Loucy (cell line): Measurements from ENCODE around the gene NOD1.

Experiments
- H2AFZ ChIP-seq: fragments of 200-600 bp; sonication (generic); 2 replicates; pipeline ENCODE4 v1.6.0; 2016; ENCODE audit warnings: antibody characterized with exemption, mild to moderate bottlenecking, low read length, moderate library complexity
- H3F3A ChIP-seq: fragments of 200-600 bp; 2 replicates; pipeline ENCODE4 v1.6.0; 2016; ENCODE audit warnings: antibody characterized with exemption, low read depth, mild to moderate bottlenecking
- H3K27me3 ChIP-seq: fragments of 200-600 bp; sonication (generic); 2 replicates; pipeline ENCODE4 v1.6.1; 2014; ENCODE audit warnings: low read length, mild to moderate bottlenecking; ENCODE audit not compliant: insufficient read depth, poor library complexity, severe bottlenecking
- H3K36me3 ChIP-seq: fragments of 200-600 bp; sonication (generic); 2 replicates; pipeline ENCODE4 v1.6.1; 2016; ENCODE audit warnings: low read length; ENCODE audit not compliant: insufficient read depth
- H3K4me1 ChIP-seq: fragments of 200-600 bp; sonication (generic); 2 replicates; pipeline ENCODE4 v1.5.1; 2014; ENCODE audit warnings: low read length, mild to moderate bottlenecking; ENCODE audit not compliant: insufficient read depth, poor library complexity, severe bottlenecking
- H3K4me2 ChIP-seq: fragments of 200-600 bp; sonication (generic); 2 replicates; pipeline ENCODE4 v1.6.0; 2014; ENCODE audit warnings: antibody characterized with exemption, low read length, low read depth, mild to moderate bottlenecking; ENCODE audit not compliant: poor library complexity, severe bottlenecking
- H3K4me3 ChIP-seq: fragments of 200-600 bp; sonication (generic); 2 replicates; pipeline ENCODE4 v1.5.1; 2014; ENCODE audit warnings: low read length, mild to moderate bottlenecking, mixed read lengths; ENCODE audit not compliant: poor library complexity, severe bottlenecking
- H3K79me2 ChIP-seq: fragments of 200-600 bp; sonication (generic); 2 replicates; pipeline ENCODE4 v1.6.1; 2014; ENCODE audit warnings: low read length; ENCODE audit not compliant: insufficient read depth
- H3K9ac ChIP-seq: fragments of 200-600 bp; sonication (generic); 2 replicates; pipeline ENCODE4 v1.6.0; 2014; ENCODE audit warnings: mild to moderate bottlenecking, low read depth, low read length, moderate library complexity; ENCODE audit not compliant: poor library complexity, severe bottlenecking
- H3K9me2 ChIP-seq: fragments of 200-600 bp; sonication (generic); replicated peaks from 2 replicates; pipeline ENCODE4 v1.6.1; 2016; ENCODE audit warnings: low read depth, low read length, mixed read lengths
- H3K9me3 ChIP-seq: fragments of 200-600 bp; sonication (generic); 2 replicates; pipeline ENCODE4 v1.6.1; 2014; ENCODE audit warnings: mild to moderate bottlenecking, antibody characterized with exemption, low read length, low read depth; ENCODE audit not compliant: insufficient read depth
- H4K20me1 ChIP-seq: fragments of 200-600 bp; sonication (generic); 2 replicates; pipeline ENCODE4 v1.6.0; 2014; ENCODE audit warnings: antibody characterized with exemption, low read length, mild to moderate bottlenecking; ENCODE audit not compliant: insufficient read depth, poor library complexity, severe bottlenecking
- CTCF ChIP-seq: fragments of 200-600 bp; sonication (generic); conservative IDR thresholded peaks from 2 replicates; pipeline ENCODE4 v1.5.1; 2014; ENCODE audit warnings: mild to moderate bottlenecking, antibody characterized with exemption, low read length
- EZH2phosphoT487 ChIP-seq: fragments of 200-600 bp; IDR thresholded peaks from 2 replicates; pipeline ENCODE4 v1.6.1; 2018; ENCODE audit warnings: antibody characterized with exemption, mild to moderate bottlenecking, moderate library complexity, borderline replicate concordance

The NOD1 gene

GRCh38 chr7:30423788-30424505 is 54.6 kb downstream of the NOD1 start:
- Histone ChIP-seq H3K36me3 (peaks cover 2% of the 10 kb centered on the region; the same call in 1 of the 2 replicates), H4K20me1 (no peaks in the 10 kb centered on the region), H3K27me3 (no peaks in the 10 kb centered on the region), H3K9me2 (no peaks in the 10 kb centered on the region), H3K79me2 (no peaks in the 10 kb centered on the region), H3K4me2 (peak overlapping the region; percentile 5), H3K9me3 (no peaks in the 10 kb centered on the region), H3K9ac (peak overlapping the region; percentile 16), H3K4me1 (peaks cover 19% of the 10 kb centered on the region), H3F3A (no peaks in the 10 kb centered on the region), H2AFZ (no peak overlapping the region), H3K4me3 (no peak overlapping the region)
- TF ChIP-seq CTCF = no peak
- TF ChIP-seq EZH2phosphoT487 = no peak

- Histone ChIP-seq H3K4me1 (peaks cover 19% of the 10 kb centered on the region), H3K9me3 (no peaks in the 10 kb centered on the region), H2AFZ (no peak overlapping the region), H3K4me2 (no peak overlapping the region), H3K79me2 (no peaks in the 10 kb centered on the region), H4K20me1 (no peaks in the 10 kb centered on the region), H3K4me3 (no peak overlapping the region), H3K9ac (no peak overlapping the region), H3F3A (no peaks in the 10 kb centered on the region), H3K9me2 (no peaks in the 10 kb centered on the region), H3K36me3 (no peaks in the 10 kb centered on the region), H3K27me3 (no peaks in the 10 kb centered on the region)
- no peak for TF ChIP-seq CTCF
- no peak for TF ChIP-seq EZH2phosphoT487
These were observed 55.7 kb downstream of the NOD1 start for GRCh38 chr7:30422922-30423321.

- TF ChIP-seq EZH2phosphoT487 (no peak), CTCF (no peak)
- Histone ChIP-seq H3K9ac (no peak overlapping the region), H3F3A (no peaks in the 10 kb centered on the region)
These were observed 56.9 kb downstream of the NOD1 start for GRCh38 chr7:30421647-30422196.

More at GRCh38 chr7:30421647-30422196, 56.9 kb downstream of the NOD1 start:
- Histone ChIP-seq H3K4me1 (peaks cover 19% of the 10 kb centered on the region), H3K79me2 (no peaks in the 10 kb centered on the region), H3K27me3 (no peaks in the 10 kb centered on the region), H3K9me3 (no peaks in the 10 kb centered on the region), H2AFZ (no peak overlapping the region), H3K36me3 (no peaks in the 10 kb centered on the region), H3K4me3 (no peak overlapping the region), H3K4me2 (no peak overlapping the region), H4K20me1 (no peaks in the 10 kb centered on the region), H3K9me2 (no peaks in the 10 kb centered on the region)
